NB4 (cell line): ENCODE measurements around the gene PTPN4.

Source experiments
- DNase-seq: peaks from one replicate; pipeline ENCODE4 v3.0.0; 2010; ENCODE audit warnings: low read depth
- H3K4me3 ChIP-seq: one replicate; pipeline ENCODE4 v1.5.1; 2011; ENCODE audit warnings: mild to moderate bottlenecking, low read depth, low read length, moderate library complexity
- CTCF ChIP-seq: IDR thresholded peaks from one replicate; pipeline ENCODE4 v1.5.1; 2012; ENCODE audit warnings: low read depth, low read length
- MAX ChIP-seq: IDR thresholded peaks from 2 replicates; pipeline ENCODE4 v1.6.1; 2011; ENCODE audit warnings: low read depth, low read length
- MYC ChIP-seq: IDR thresholded peaks from 2 replicates; pipeline ENCODE4 v1.6.1; 2011; ENCODE audit warnings: low read depth, low read length
- POLR2A ChIP-seq: IDR thresholded peaks from 2 replicates; pipeline ENCODE4 v1.6.1; 2011; ENCODE audit warnings: mild to moderate bottlenecking; ENCODE audit not compliant: insufficient read length; ENCODE audit errors: extremely low read depth

The PTPN4 gene

GRCh38 chr2:119734047-119734446 is 25.7 kb upstream of the PTPN4 start:
- no peak for DNase-seq
- TF ChIP-seq MAX (no peak), MYC (no peak), POLR2A (no peak)
- H3K4me3 ChIP-seq: no peak overlapping the region

- TF ChIP-seq CTCF (no peak), MAX (no peak), MYC (no peak)
- no peak for DNase-seq
- H3K4me3 ChIP-seq: no peak overlapping the region
Observed at GRCh38 chr2:119735565-119735964, 24.2 kb upstream of the PTPN4 start.

- TF ChIP-seq CTCF (no peak), POLR2A (no peak), MAX (no peak), MYC (no peak)
- no peak overlapping the region for H3K4me3 ChIP-seq
- no peak for DNase-seq
Observed at GRCh38 chr2:119736021-119736420, 23.7 kb upstream of the PTPN4 start.

GRCh38 chr2:119739580-119740255 is 20.0 kb upstream of the PTPN4 start:
- H3K4me3 ChIP-seq: no peak overlapping the region
- no peak for TF ChIP-seq POLR2A
- TF ChIP-seq MYC: peak; percentile 54; the same call in 1 of the 2 replicates
- peak; percentile 65 for DNase-seq

- no peak for TF ChIP-seq MYC
- TF ChIP-seq CTCF: no peak
- no peak for TF ChIP-seq MAX
- no peak for TF ChIP-seq POLR2A
- no peak overlapping the region for H3K4me3 ChIP-seq
- DNase-seq: no peak
Observed at GRCh38 chr2:119741001-119741400, 18.7 kb upstream of the PTPN4 start.

- H3K4me3 ChIP-seq: no peak overlapping the region
- DNase-seq: no peak
- TF ChIP-seq MYC: no peak
- no peak for TF ChIP-seq POLR2A
- TF ChIP-seq CTCF: no peak
- TF ChIP-seq MAX: no peak
Observed at GRCh38 chr2:119741868-119742267, 17.9 kb upstream of the PTPN4 start.

GRCh38 chr2:119744335-119744939 is 15.3 kb upstream of the PTPN4 start:
- TF ChIP-seq POLR2A (no peak), CTCF (no peak), MYC (no peak), MAX (no peak)
- no peak for DNase-seq
- no peak overlapping the region for H3K4me3 ChIP-seq
